HAP-1 (cell line): Measurements from ENCODE around the gene KCNJ5.

Source experiments
- DNase-seq, 2 experiments: peaks; one replicate each; pipeline ENCODE4 v3.0.0-alpha.2; 2016 to 2020; ENCODE audit warnings: low spot score in 2 of 2
- H3K27me3 ChIP-seq: fragments of 250-450 bp; sonication (Bioruptor Pico); 2 replicates; pipeline ENCODE4 v1.5.1; 2020; ENCODE audit warnings: low read depth, mild to moderate bottlenecking, moderate library complexity
- H3K36me3 ChIP-seq: fragments of 250-450 bp; sonication (Bioruptor Pico); replicated peaks from 2 replicates; pipeline ENCODE4 v1.5.1; 2020; ENCODE audit warnings: mild to moderate bottlenecking
- H3K4me1 ChIP-seq: fragments of 250-450 bp; sonication (Bioruptor Pico); 2 replicates; pipeline ENCODE4 v1.5.1; 2020; ENCODE audit warnings: mild to moderate bottlenecking
- H3K4me3 ChIP-seq: fragments of 250-450 bp; sonication (Bioruptor Pico); 2 replicates; pipeline ENCODE4 v1.5.1; 2020; ENCODE audit warnings: mild to moderate bottlenecking, moderate library complexity
- H3K9me3 ChIP-seq: fragments of 250-450 bp; sonication (Bioruptor Pico); 2 replicates; pipeline ENCODE4 v1.5.1; 2020; ENCODE audit warnings: mild to moderate bottlenecking, moderate library complexity
- in situ Hi-C: fragments of 300-500 bp; cut with MboI; formaldehyde crosslinking; loops from 3 replicates; pipeline ENCODE4 v1.14.3; 2020; ENCODE audit warnings: low sequenced_read_pairs, inconsistent platforms, mixed read lengths

The KCNJ5 gene

GRCh38 chr11:128962896-128963295, 71.7 kb downstream of the KCNJ5 start:
- no peaks in the 10 kb centered on the region for H3K4me1 ChIP-seq
- no peaks in the 10 kb centered on the region for H3K9me3 ChIP-seq
- DNase-seq, result no peak
- no peaks in the 10 kb centered on the region for H3K36me3 ChIP-seq
- H3K4me3 ChIP-seq, result no peak overlapping the region
- no peaks in the 10 kb centered on the region for H3K27me3 ChIP-seq
- in situ Hi-C loops, result loop anchor here (25.0 kb wide), 1 partner anchor 801 kb away; no protein-coding TSS in a partner anchor

- Histone ChIP-seq H3K36me3 (no peaks in the 10 kb centered on the region), H3K4me3 (no peak overlapping the region), H3K4me1 (no peaks in the 10 kb centered on the region), H3K27me3 (no peaks in the 10 kb centered on the region), H3K9me3 (no peaks in the 10 kb centered on the region)
- in situ Hi-C loops, result loop anchor here (25.0 kb wide), 1 partner anchor 802 kb away; no protein-coding TSS in a partner anchor
- DNase-seq, result no peak
Observed at GRCh38 chr11:128963744-128964325, 72.7 kb downstream of the KCNJ5 start.

GRCh38 chr11:128964463-128964930, 73.3 kb downstream of the KCNJ5 start:
- Histone ChIP-seq H3K9me3 (no peaks in the 10 kb centered on the region), H3K4me1 (no peaks in the 10 kb centered on the region), H3K36me3 (no peaks in the 10 kb centered on the region), H3K27me3 (no peaks in the 10 kb centered on the region), H3K4me3 (no peak overlapping the region)
- DNase-seq, result no peak
- in situ Hi-C loops, result loop anchor here (25.0 kb wide), 1 partner anchor 802 kb away; no protein-coding TSS in a partner anchor

GRCh38 chr11:128965485-128965884, 74.3 kb downstream of the KCNJ5 start:
- H3K4me1 ChIP-seq, result no peaks in the 10 kb centered on the region
- DNase-seq, result no peak
- H3K36me3 ChIP-seq, result no peaks in the 10 kb centered on the region
- in situ Hi-C loops, result loop anchor here (25.0 kb wide), 1 partner anchor 803 kb away; no protein-coding TSS in a partner anchor
- H3K9me3 ChIP-seq, result no peaks in the 10 kb centered on the region
- no peaks in the 10 kb centered on the region for H3K27me3 ChIP-seq
- no peak overlapping the region for H3K4me3 ChIP-seq

GRCh38 chr11:128967578-128967977, 76.4 kb downstream of the KCNJ5 start:
- H3K4me3 ChIP-seq, result no peak overlapping the region
- H3K4me1 ChIP-seq, result no peaks in the 10 kb centered on the region
- H3K36me3 ChIP-seq, result no peaks in the 10 kb centered on the region; the same call in 1 of the 2 replicates
- H3K9me3 ChIP-seq, result no peaks in the 10 kb centered on the region
- no peaks in the 10 kb centered on the region for H3K27me3 ChIP-seq
- DNase-seq, result no peak
- in situ Hi-C loops, result loop anchor here (25.0 kb wide), 1 partner anchor 805 kb away; no protein-coding TSS in a partner anchor

GRCh38 chr11:128968916-128969315, 77.8 kb downstream of the KCNJ5 start:
- Histone ChIP-seq H3K9me3 (no peaks in the 10 kb centered on the region), H3K27me3 (no peaks in the 10 kb centered on the region), H3K4me3 (no peak overlapping the region), H3K36me3 (no peaks in the 10 kb centered on the region; the same call in 1 of the 2 replicates), H3K4me1 (no peaks in the 10 kb centered on the region)
- no peak for DNase-seq
- in situ Hi-C loops, result loop anchor here (25.0 kb wide), 1 partner anchor 807 kb away; no protein-coding TSS in a partner anchor
